ENCODE data around the gene SHC3.

Gene SHC3

DNA sequence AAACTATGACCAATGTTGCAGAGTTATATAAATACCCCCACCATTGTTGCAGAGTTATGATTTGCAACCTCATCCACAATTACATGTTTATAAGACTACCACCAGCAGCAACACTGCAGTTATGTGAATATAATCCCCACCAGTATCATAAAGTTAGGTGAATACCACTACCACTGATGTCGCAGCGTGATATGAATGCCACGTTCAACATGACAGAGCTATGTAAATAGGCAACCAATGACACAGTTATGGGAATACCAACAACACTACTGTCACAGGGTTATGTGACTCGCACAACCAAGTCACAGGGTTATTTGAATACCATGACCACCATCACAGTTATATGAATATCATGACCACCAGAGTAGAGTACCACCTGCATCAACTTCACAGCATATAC is 63.9 kb downstream of the SHC3 start:
- no peak for TF ChIP-seq TAF1 (IDR thresholded peaks at IDR 0.05; ENCODE audit: low read depth)
- TF ChIP-seq FOXM1 (IDR thresholded peaks at IDR 0.05; ENCODE audit: borderline replicate concordance, low read depth): no peak
- TF ChIP-seq EGR1 (IDR thresholded peaks at IDR 0.05): no peak
- no peak for TF ChIP-seq ZBTB7A (IDR thresholded peaks at IDR 0.05; ENCODE audit: low read depth)

DNA sequence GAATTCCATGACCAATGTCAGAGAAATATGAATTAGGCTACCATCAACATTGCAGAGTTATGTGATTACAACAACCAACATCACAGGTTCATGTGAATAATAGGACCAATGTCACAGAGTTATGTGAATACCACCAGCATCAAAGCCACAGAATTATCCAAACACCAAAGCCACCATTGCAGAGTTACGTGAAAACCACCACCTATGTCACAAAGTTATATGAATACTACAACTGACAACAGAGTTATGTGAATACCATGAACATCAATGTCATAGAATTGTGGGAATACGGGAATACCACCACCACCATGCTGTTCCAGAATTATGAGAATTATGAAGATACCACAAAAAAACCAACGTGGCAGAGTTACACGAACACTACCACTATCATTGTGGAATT is 64.8 kb downstream of the SHC3 start:
- TF ChIP-seq RAD21 (IDR thresholded peaks at IDR 0.05; ENCODE audit: low read depth) (no peak), FOXM1 (IDR thresholded peaks at IDR 0.05; ENCODE audit: borderline replicate concordance, low read depth) (no peak), TCF12 (IDR thresholded peaks at IDR 0.05; ENCODE audit: low read depth) (no peak), YY1 (IDR thresholded peaks at IDR 0.05; ENCODE audit: low read depth) (no peak), ZBTB7A (IDR thresholded peaks at IDR 0.05; ENCODE audit: low read depth) (no peak), TEAD4 (IDR thresholded peaks at IDR 0.05) (no peak), NFIC (IDR thresholded peaks at IDR 0.05) (no peak), EGR1 (IDR thresholded peaks at IDR 0.05) (no peak), EP300 (IDR thresholded peaks at IDR 0.05; ENCODE audit: borderline replicate concordance) (no peak), TAF1 (IDR thresholded peaks at IDR 0.05; ENCODE audit: low read depth) (no peak), CEBPB (IDR thresholded peaks at IDR 0.05) (no peak), CREB1 (IDR thresholded peaks at IDR 0.05; ENCODE audit: low read depth) (no peak)
- TF ChIP-seq, protein P1, sequence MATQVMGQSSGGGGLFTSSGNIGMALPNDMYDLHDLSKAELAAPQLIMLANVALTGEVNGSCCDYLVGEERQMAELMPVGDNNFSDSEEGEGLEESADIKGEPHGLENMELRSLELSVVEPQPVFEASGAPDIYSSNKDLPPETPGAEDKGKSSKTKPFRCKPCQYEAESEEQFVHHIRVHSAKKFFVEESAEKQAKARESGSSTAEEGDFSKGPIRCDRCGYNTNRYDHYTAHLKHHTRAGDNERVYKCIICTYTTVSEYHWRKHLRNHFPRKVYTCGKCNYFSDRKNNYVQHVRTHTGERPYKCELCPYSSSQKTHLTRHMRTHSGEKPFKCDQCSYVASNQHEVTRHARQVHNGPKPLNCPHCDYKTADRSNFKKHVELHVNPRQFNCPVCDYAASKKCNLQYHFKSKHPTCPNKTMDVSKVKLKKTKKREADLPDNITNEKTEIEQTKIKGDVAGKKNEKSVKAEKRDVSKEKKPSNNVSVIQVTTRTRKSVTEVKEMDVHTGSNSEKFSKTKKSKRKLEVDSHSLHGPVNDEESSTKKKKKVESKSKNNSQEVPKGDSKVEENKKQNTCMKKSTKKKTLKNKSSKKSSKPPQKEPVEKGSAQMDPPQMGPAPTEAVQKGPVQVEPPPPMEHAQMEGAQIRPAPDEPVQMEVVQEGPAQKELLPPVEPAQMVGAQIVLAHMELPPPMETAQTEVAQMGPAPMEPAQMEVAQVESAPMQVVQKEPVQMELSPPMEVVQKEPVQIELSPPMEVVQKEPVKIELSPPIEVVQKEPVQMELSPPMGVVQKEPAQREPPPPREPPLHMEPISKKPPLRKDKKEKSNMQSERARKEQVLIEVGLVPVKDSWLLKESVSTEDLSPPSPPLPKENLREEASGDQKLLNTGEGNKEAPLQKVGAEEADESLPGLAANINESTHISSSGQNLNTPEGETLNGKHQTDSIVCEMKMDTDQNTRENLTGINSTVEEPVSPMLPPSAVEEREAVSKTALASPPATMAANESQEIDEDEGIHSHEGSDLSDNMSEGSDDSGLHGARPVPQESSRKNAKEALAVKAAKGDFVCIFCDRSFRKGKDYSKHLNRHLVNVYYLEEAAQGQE (IDR thresholded peaks at IDR 0.05; ENCODE audit: low read depth): no peak
- TF ChIP-seq, protein P2, sequence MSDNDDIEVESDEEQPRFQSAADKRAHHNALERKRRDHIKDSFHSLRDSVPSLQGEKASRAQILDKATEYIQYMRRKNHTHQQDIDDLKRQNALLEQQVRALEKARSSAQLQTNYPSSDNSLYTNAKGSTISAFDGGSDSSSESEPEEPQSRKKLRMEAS (IDR thresholded peaks at IDR 0.05): no peak
- TF ChIP-seq, protein P3, sequence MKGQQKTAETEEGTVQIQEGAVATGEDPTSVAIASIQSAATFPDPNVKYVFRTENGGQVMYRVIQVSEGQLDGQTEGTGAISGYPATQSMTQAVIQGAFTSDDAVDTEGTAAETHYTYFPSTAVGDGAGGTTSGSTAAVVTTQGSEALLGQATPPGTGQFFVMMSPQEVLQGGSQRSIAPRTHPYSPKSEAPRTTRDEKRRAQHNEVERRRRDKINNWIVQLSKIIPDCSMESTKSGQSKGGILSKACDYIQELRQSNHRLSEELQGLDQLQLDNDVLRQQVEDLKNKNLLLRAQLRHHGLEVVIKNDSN (IDR thresholded peaks at IDR 0.05): no peak

DNA sequence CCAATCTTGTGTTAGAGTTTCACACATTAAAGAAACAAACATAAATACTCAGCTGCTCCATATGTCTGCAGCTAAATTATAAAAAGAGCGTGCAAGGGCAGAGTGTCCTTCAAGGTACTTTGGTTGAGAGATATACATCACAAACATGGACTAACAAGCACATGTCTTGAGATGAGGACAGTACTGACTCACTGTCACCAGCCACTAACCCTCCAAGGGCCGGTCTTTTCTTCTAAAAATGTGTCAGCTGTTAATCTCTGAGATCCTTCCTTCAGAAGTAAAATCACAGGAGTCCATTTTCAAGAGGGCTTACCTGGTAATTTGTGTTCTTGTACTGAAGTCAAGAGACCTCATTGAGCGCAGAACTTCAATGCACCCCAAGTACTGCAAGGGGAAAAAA is 66.4 kb downstream of the SHC3 start:
- TF ChIP-seq NFIC (IDR thresholded peaks at IDR 0.05): no peak
- TF ChIP-seq EP300 (IDR thresholded peaks at IDR 0.05; ENCODE audit: borderline replicate concordance): no peak
- TF ChIP-seq, protein P2 (IDR thresholded peaks at IDR 0.05): no peak
- TF ChIP-seq, protein P1 (IDR thresholded peaks at IDR 0.05; ENCODE audit: low read depth): no peak
- TF ChIP-seq EGR1 (IDR thresholded peaks at IDR 0.05): no peak
- TF ChIP-seq, protein P3 (IDR thresholded peaks at IDR 0.05): no peak
- no peak for TF ChIP-seq YY1 (IDR thresholded peaks at IDR 0.05; ENCODE audit: low read depth)
- no peak for TF ChIP-seq ZBTB7A (IDR thresholded peaks at IDR 0.05; ENCODE audit: low read depth)
- no peak for TF ChIP-seq TCF12 (IDR thresholded peaks at IDR 0.05; ENCODE audit: low read depth)
- TF ChIP-seq FOXM1 (IDR thresholded peaks at IDR 0.05; ENCODE audit: borderline replicate concordance, low read depth): no peak
- TF ChIP-seq CREB1 (IDR thresholded peaks at IDR 0.05; ENCODE audit: low read depth): no peak
- no peak for TF ChIP-seq CEBPB (IDR thresholded peaks at IDR 0.05)
- TF ChIP-seq RAD21 (IDR thresholded peaks at IDR 0.05; ENCODE audit: low read depth): no peak

DNA sequence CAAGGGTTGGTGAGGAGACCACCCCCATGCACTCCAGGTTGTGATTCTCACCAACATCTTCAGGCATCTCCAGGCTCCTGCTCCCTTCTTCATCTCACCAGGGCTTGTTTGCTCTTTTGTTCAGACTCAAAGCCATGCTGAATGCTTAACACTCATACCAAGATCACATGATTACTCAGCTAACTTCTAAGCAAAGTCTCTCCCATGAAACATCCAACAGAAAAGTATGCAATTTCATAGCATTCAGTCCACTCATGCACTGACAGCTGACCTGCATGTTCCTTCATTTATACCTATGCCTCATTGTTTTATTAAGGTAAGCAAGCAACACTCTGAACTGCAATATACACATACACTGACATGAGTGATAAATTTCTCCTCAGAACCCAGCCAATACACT is 69.0 kb downstream of the SHC3 start:
- no peak for TF ChIP-seq TAF1 (IDR thresholded peaks at IDR 0.05; ENCODE audit: low read depth)
- no peak for TF ChIP-seq TEAD4 (IDR thresholded peaks at IDR 0.05)
- no peak for TF ChIP-seq CEBPB (IDR thresholded peaks at IDR 0.05)
- TF ChIP-seq EP300 (IDR thresholded peaks at IDR 0.05; ENCODE audit: borderline replicate concordance): no peak
- no peak for TF ChIP-seq ZBTB7A (IDR thresholded peaks at IDR 0.05; ENCODE audit: low read depth)
- no peak for TF ChIP-seq RAD21 (IDR thresholded peaks at IDR 0.05; ENCODE audit: low read depth)
- TF ChIP-seq, protein P1 (IDR thresholded peaks at IDR 0.05; ENCODE audit: low read depth): no peak
- TF ChIP-seq EGR1 (IDR thresholded peaks at IDR 0.05): no peak
- no peak for TF ChIP-seq YY1 (IDR thresholded peaks at IDR 0.05; ENCODE audit: low read depth)
- TF ChIP-seq, protein P3 (IDR thresholded peaks at IDR 0.05): no peak
- TF ChIP-seq TCF12 (IDR thresholded peaks at IDR 0.05; ENCODE audit: low read depth): no peak
- TF ChIP-seq, protein P2 (IDR thresholded peaks at IDR 0.05): no peak
- no peak for TF ChIP-seq NFIC (IDR thresholded peaks at IDR 0.05)
- no peak for TF ChIP-seq CREB1 (IDR thresholded peaks at IDR 0.05; ENCODE audit: low read depth)
- TF ChIP-seq FOXM1 (IDR thresholded peaks at IDR 0.05; ENCODE audit: borderline replicate concordance, low read depth): no peak

Data from Ishikawa (cell line).